Cardiac muscle cell (in vitro differentiated cells and primary cell): ENCODE measurements around the gene SEMA3B. TPM values are rescaled to one million over a fixed set of nuclear protein-coding genes. Genes with fewer than 3 reads are reported as not detected.

Experiments
- DNase-seq, 2 donors: peaks; one replicate each; pipeline versions ENCODE4 v3.0.0 to v3.0.0-alpha.2; 2010 to 2017; ENCODE audit warnings: low read depth in 1 of 2, low spot score in 1 of 2
- H3K27ac ChIP-seq: fragments of 200-600 bp; sonication (generic); 2 replicates; pipeline ENCODE4 v1.5.1; 2016
- H3K27me3 ChIP-seq: fragments of 200-600 bp; sonication (generic); 2 replicates; pipeline ENCODE4 v1.6.0; 2016; ENCODE audit warnings: control low read depth
- H3K36me3 ChIP-seq: fragments of 200-600 bp; sonication (generic); 2 replicates; pipeline ENCODE4 v1.5.1; 2016; ENCODE audit warnings: control low read depth
- H3K4me1 ChIP-seq: fragments of 200-600 bp; sonication (generic); 2 replicates; pipeline ENCODE4 v1.8.1; 2017; ENCODE audit warnings: low read depth, mild to moderate bottlenecking, mixed run types
- H3K4me3 ChIP-seq: fragments of 200-600 bp; sonication (generic); 2 replicates; pipeline ENCODE4 v1.5.1; 2016; ENCODE audit warnings: mild to moderate bottlenecking
- H3K9me3 ChIP-seq: fragments of 200-600 bp; sonication (generic); 2 replicates; pipeline ENCODE4 v1.5.1; 2017; ENCODE audit warnings: low read depth, mild to moderate bottlenecking, control low read depth
- CTCF ChIP-seq: IDR thresholded peaks from 2 replicates; pipeline ENCODE4 v1.5.1; 2012; ENCODE audit warnings: low read depth, mild to moderate bottlenecking, low read length
- polyA plus RNA-seq: library from polyadenylated mRNA; unstranded; fragments of >200 nt; fragmentation: Nextera tagmentation; extraction: Ambion mirVana; gene quantifications from 2 replicates; pipeline ENCODE4 v1.2.1, GENCODE V29; 2016
- total RNA-seq: library from RNA; depleted of rRNA; stranded (reverse); fragments of >200 nt; gene quantifications from 2 replicates; pipeline ENCODE4 v1.2.3, GENCODE V29; 2016

SEMA3B gene
- total RNA-seq (16.7 and 25.9 TPM in 2 replicates), polyA plus RNA-seq (20.6 and 23.1 TPM in 2 replicates)

GRCh38 chr3:50268703-50269451 lies at the start of gene SEMA3B:
Gene SEMA3B (plus strand): TSS chr3:50269147. CDS start chr3:50269241, 94 bp downstream.
- DNase-seq = no peak
- Histone ChIP-seq H3K36me3 (no peaks in the 10 kb centered on the region), H3K9me3 (no peaks in the 10 kb centered on the region), H3K4me3 (no peak within 1 kb of the TSS), H3K27me3 (peaks cover 9% of the 10 kb centered on the region), H3K27ac (peak within 1 kb of the TSS; percentile 98), H3K4me1 (peaks cover 35% of the 10 kb centered on the region)
- no peak for TF ChIP-seq CTCF

GRCh38 chr3:50219285-50219684 lies 49.7 kb upstream of the SEMA3B start:
- H3K27ac ChIP-seq = no peak overlapping the region
- H3K9me3 ChIP-seq = no peaks in the 10 kb centered on the region
- H3K4me3 ChIP-seq = no peak overlapping the region
- H3K27me3 ChIP-seq = no peaks in the 10 kb centered on the region
- no peak for TF ChIP-seq CTCF
- peaks cover 15% of the 10 kb centered on the region for H3K4me1 ChIP-seq
- no peaks in the 10 kb centered on the region for H3K36me3 ChIP-seq
- no peak for DNase-seq

GRCh38 chr3:50220109-50220508 lies 48.8 kb upstream of the SEMA3B start:
- Histone ChIP-seq H3K27ac (no peak overlapping the region), H3K4me1 (peaks cover 13% of the 10 kb centered on the region), H3K9me3 (no peaks in the 10 kb centered on the region), H3K4me3 (no peak overlapping the region), H3K27me3 (no peaks in the 10 kb centered on the region), H3K36me3 (no peaks in the 10 kb centered on the region)
- TF ChIP-seq CTCF = no peak
- peak in 1 of 2 donors; percentile 34 for DNase-seq

- peaks cover 5% of the 10 kb centered on the region for H3K4me1 ChIP-seq
- no peak for DNase-seq
- no peak for TF ChIP-seq CTCF
- no peaks in the 10 kb centered on the region for H3K27me3 ChIP-seq
- H3K27ac ChIP-seq = no peak overlapping the region
- H3K36me3 ChIP-seq = no peaks in the 10 kb centered on the region
- no peaks in the 10 kb centered on the region for H3K9me3 ChIP-seq
- H3K4me3 ChIP-seq = no peak overlapping the region
Measured at GRCh38 chr3:50221051-50221410, 47.9 kb upstream of the SEMA3B start.

GRCh38 chr3:50221411-50222168 lies 47.4 kb upstream of the SEMA3B start:
- no peak overlapping the region for H3K4me3 ChIP-seq
- no peaks in the 10 kb centered on the region for H3K36me3 ChIP-seq

More at GRCh38 chr3:50221411-50222168, 47.4 kb upstream of the SEMA3B start:
- Histone ChIP-seq H3K9me3 (no peaks in the 10 kb centered on the region), H3K27me3 (no peaks in the 10 kb centered on the region), H3K4me1 (peaks cover 3% of the 10 kb centered on the region), H3K27ac (no peak overlapping the region)
- TF ChIP-seq CTCF = no peak
- no peak for DNase-seq
